ENCODE measurements around the gene SLC25A25.

Gene SLC25A25

GRCh38 chr9:128102196-128102595 is 34.2 kb downstream of the SLC25A25 start:
- H3K4me3 ChIP-seq (ENCODE audit: low read length): no peak overlapping the region
- DNase-seq (ENCODE audit: low read depth): no peak
- no peak for TF ChIP-seq CTCF (IDR thresholded peaks at IDR 0.05; ENCODE audit: insufficient read depth, low read depth, low read length, missing control alignments)

- no peak for TF ChIP-seq CTCF (IDR thresholded peaks at IDR 0.05; ENCODE audit: insufficient read depth, low read depth, low read length, missing control alignments)
- no peak overlapping the region for H3K4me3 ChIP-seq (ENCODE audit: low read length)
- DNase-seq (ENCODE audit: low read depth): no peak
Observed at GRCh38 chr9:128102861-128103588, 35.0 kb downstream of the SLC25A25 start.

- DNase-seq (ENCODE audit: low read depth): no peak
Observed at GRCh38 chr9:128103589-128103962, 35.5 kb downstream of the SLC25A25 start.

GRCh38 chr9:128104171-128104618 is 36.2 kb downstream of the SLC25A25 start:
- no peak overlapping the region for H3K4me3 ChIP-seq (ENCODE audit: low read length)
- DNase-seq (ENCODE audit: low read depth): no peak
- TF ChIP-seq CTCF (IDR thresholded peaks at IDR 0.05; ENCODE audit: insufficient read depth, low read depth, low read length, missing control alignments): no peak

More at GRCh38 chr9:128103589-128103962, 35.5 kb downstream of the SLC25A25 start:
- no peak overlapping the region for H3K4me3 ChIP-seq (ENCODE audit: low read length)
- peak; percentile 32 for TF ChIP-seq CTCF (IDR thresholded peaks at IDR 0.05; ENCODE audit: insufficient read depth, low read depth, low read length, missing control alignments)

- no peak overlapping the region for H3K4me3 ChIP-seq (ENCODE audit: low read length)
- no peak for DNase-seq (ENCODE audit: low read depth)
- TF ChIP-seq CTCF (IDR thresholded peaks at IDR 0.05; ENCODE audit: insufficient read depth, low read depth, low read length, missing control alignments): no peak
Observed at GRCh38 chr9:128105538-128106175, 37.6 kb downstream of the SLC25A25 start.

- no peak for DNase-seq (ENCODE audit: low read depth)
- H3K4me3 ChIP-seq (ENCODE audit: low read length): no peak overlapping the region
- no peak for TF ChIP-seq CTCF (IDR thresholded peaks at IDR 0.05; ENCODE audit: insufficient read depth, low read depth, low read length, missing control alignments)
Observed at GRCh38 chr9:128106181-128106939, 38.3 kb downstream of the SLC25A25 start.
